ENCODE data around the gene MRPL39.

Gene MRPL39

DNA sequence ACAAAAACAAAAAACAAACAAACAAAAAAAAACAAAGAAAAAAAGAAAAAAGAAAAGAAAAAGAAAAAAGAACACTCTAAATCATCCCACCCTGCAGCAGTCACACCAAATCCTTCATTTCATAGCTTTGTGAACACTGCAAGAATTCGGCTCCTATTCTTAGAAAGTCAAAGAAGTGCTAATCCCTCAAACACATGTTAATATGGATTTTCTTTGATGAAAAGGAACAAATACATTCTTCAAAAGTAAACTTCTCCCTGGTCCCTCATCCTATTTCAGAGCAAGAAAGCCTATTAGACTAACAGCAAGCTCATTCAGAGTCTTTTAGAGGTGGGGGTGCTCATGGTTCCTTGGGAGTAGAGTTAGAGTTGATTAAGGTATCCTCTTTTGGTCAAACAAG lies 7.2 kb upstream of the MRPL39 start:
- TF ChIP-seq, protein P1, sequence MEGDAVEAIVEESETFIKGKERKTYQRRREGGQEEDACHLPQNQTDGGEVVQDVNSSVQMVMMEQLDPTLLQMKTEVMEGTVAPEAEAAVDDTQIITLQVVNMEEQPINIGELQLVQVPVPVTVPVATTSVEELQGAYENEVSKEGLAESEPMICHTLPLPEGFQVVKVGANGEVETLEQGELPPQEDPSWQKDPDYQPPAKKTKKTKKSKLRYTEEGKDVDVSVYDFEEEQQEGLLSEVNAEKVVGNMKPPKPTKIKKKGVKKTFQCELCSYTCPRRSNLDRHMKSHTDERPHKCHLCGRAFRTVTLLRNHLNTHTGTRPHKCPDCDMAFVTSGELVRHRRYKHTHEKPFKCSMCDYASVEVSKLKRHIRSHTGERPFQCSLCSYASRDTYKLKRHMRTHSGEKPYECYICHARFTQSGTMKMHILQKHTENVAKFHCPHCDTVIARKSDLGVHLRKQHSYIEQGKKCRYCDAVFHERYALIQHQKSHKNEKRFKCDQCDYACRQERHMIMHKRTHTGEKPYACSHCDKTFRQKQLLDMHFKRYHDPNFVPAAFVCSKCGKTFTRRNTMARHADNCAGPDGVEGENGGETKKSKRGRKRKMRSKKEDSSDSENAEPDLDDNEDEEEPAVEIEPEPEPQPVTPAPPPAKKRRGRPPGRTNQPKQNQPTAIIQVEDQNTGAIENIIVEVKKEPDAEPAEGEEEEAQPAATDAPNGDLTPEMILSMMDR (IDR thresholded peaks at IDR 0.05; ENCODE audit: borderline replicate concordance, insufficient read depth, low read depth, low read length): no peak
- H3K4me3 ChIP-seq (ENCODE audit: low read depth, low read length): no peak overlapping the region

DNA sequence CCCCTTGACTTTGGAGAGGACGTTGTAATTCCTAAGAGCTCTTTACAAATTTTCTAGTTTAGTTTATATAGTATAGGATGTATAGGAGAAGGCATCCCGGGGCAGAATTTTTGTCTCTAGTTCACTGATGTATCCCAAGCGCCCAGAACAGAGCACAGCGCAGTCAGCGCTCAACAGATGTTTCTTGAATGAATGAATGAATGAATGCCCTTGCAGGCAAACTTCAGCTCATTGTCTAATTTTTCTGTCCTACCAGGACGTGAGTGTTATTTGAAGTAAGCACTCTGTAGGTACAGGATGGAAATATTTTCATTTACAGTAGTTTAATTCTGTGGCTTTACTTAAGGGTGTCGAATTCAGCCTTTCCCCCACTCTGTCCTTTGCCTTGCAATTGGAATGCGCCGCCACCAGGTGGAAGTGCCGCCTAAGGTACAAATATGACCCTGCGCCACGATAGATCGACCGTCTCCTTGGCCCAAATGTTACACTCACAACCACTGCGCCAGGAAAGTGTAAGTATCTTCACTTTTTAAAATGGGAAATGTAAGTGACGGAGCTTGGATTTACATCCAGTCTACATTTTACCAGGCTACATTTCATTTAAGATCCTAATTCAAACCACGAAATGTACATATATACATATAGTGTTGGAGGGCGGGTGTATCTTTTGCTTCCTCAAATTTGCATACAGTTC lies 910 bp upstream of the MRPL39 start:
- H3K4me3 ChIP-seq (ENCODE audit: low read depth, low read length): peak overlapping the region; percentile 77
- TF ChIP-seq, protein P1 (IDR thresholded peaks at IDR 0.05; ENCODE audit: borderline replicate concordance, insufficient read depth, low read depth, low read length): peak; percentile 79

DNA sequence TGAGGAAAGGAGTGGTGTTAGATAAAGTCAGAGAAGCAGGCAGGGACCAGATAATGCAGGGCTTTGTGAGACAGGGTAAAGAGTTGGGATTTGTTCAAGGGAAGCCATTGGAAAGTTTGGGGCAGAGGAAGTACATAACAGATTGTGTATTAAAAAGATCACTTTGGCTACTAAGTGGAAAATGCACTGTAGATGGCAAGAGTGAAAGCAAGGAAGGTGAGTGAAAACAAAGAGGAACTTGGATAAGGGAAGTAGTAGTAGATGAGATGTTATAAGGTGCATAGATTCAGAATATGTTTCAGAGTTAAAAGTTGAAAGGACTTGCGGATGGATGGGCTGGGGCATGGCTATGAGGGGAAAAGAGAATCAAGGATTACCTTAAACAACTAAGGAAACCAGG lies 17.4 kb downstream of the MRPL39 start:
- H3K4me3 ChIP-seq (ENCODE audit: low read depth, low read length): no peak overlapping the region
- TF ChIP-seq, protein P1 (IDR thresholded peaks at IDR 0.05; ENCODE audit: borderline replicate concordance, insufficient read depth, low read depth, low read length): no peak

DNA sequence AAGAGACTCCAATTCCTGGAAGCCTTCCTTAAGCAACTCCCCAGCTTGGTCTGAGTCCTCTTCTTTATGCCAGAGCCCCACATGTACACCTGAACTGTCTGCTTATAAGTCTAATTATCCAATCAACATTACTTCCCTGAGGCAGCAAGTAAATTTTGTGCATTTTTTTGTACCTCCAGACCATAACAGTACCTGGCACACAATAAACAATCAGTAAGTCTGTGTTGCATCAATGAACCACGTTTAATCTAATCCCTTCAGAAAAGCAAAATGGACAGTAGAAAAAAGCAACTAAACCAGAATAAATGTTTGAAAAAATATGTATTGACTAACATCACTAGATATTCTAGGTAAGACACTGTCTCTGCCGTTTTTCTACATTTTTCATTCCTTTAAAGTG lies 20.5 kb downstream of the MRPL39 start:
- H3K4me3 ChIP-seq (ENCODE audit: low read depth, low read length): no peak overlapping the region
- TF ChIP-seq, protein P1 (IDR thresholded peaks at IDR 0.05; ENCODE audit: borderline replicate concordance, insufficient read depth, low read depth, low read length): no peak

DNA sequence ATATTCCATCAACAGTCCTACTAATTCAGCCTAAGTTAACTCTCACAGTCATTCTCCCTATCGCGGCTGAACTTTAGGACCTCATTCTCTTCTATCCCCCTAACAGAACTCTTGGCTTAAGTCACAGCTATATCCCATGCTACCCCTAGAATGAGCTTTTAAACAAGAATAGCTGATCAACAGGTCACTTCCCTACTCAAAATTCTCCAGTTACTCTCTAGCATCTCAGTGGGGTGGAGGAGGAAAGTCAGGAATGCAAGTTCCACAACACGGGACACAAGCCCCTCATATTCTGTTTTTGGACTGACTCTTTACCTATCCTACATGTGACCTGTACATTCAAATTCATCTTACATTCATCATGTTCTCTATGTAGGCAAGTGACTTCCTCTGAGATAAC lies 21.0 kb downstream of the MRPL39 start:
- TF ChIP-seq, protein P1 (IDR thresholded peaks at IDR 0.05; ENCODE audit: borderline replicate concordance, insufficient read depth, low read depth, low read length): no peak
- H3K4me3 ChIP-seq (ENCODE audit: low read depth, low read length): no peak overlapping the region

DNA sequence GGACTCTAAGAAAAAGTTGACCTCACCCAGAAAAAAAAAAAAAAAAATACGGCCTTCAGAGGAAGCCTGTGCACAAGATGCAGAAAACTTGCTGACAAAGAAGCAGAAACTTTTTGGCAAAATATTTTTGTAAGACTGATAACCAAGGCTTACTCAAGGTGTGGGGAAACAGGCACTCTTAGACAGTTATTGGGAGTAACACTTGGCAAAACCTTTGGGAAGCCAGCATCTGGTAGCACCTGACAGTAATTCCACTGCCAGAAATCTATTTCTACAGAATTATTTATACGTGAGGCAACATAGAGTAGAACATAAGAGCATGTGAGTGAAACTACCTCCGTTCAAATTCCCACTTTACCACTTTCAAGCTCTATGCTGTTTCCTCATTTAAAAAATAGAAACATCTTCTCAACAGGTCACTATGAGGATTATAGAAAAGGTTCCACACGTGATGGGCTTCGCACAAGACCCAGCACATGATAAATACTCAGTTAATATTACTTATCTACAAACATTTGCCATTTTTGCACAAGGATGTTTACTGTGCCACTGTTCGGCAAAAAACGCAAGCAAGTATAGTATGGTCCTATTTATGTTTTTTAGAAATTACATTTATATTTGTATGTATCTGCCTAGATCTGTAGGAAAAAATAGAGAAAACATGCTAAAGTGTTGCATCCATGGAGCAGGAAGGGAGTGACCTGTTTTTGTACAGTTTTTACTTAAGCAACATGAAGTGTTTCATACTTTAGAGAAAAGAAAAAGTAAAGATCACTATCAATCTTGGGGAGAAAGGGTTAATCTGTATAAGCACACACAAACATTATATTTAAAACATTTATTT lies 22.2 kb downstream of the MRPL39 start:
- TF ChIP-seq, protein P1 (IDR thresholded peaks at IDR 0.05; ENCODE audit: borderline replicate concordance, insufficient read depth, low read depth, low read length): no peak
- no peak overlapping the region for H3K4me3 ChIP-seq (ENCODE audit: low read depth, low read length)

Measured in GM12875 (cell line).